ENCODE measurements around the gene NAALADL2.

The NAALADL2 gene

GRCh38 chr3:174821477-174821876 is 37.7 kb upstream of the NAALADL2 start:
- TF ChIP-seq RAD21 (IDR thresholded peaks at IDR 0.05; ENCODE audit: low read depth) (no peak), CEBPB (IDR thresholded peaks at IDR 0.05) (no peak), NFIC (IDR thresholded peaks at IDR 0.05) (no peak), YY1 (IDR thresholded peaks at IDR 0.05; ENCODE audit: low read depth) (no peak), CREB1 (IDR thresholded peaks at IDR 0.05; ENCODE audit: low read depth) (no peak), TAF1 (IDR thresholded peaks at IDR 0.05; ENCODE audit: low read depth) (no peak), TCF12 (IDR thresholded peaks at IDR 0.05; ENCODE audit: low read depth) (no peak), USF1 (IDR thresholded peaks at IDR 0.05) (no peak), ZBTB7A (IDR thresholded peaks at IDR 0.05; ENCODE audit: low read depth) (no peak), EP300 (IDR thresholded peaks at IDR 0.05; ENCODE audit: borderline replicate concordance) (no peak), TEAD4 (IDR thresholded peaks at IDR 0.05) (no peak), EGR1 (IDR thresholded peaks at IDR 0.05) (no peak), FOXM1 (IDR thresholded peaks at IDR 0.05; ENCODE audit: borderline replicate concordance, low read depth) (no peak)
- TF ChIP-seq, protein P1, sequence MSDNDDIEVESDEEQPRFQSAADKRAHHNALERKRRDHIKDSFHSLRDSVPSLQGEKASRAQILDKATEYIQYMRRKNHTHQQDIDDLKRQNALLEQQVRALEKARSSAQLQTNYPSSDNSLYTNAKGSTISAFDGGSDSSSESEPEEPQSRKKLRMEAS (IDR thresholded peaks at IDR 0.05) = no peak
- TF ChIP-seq, protein P2, sequence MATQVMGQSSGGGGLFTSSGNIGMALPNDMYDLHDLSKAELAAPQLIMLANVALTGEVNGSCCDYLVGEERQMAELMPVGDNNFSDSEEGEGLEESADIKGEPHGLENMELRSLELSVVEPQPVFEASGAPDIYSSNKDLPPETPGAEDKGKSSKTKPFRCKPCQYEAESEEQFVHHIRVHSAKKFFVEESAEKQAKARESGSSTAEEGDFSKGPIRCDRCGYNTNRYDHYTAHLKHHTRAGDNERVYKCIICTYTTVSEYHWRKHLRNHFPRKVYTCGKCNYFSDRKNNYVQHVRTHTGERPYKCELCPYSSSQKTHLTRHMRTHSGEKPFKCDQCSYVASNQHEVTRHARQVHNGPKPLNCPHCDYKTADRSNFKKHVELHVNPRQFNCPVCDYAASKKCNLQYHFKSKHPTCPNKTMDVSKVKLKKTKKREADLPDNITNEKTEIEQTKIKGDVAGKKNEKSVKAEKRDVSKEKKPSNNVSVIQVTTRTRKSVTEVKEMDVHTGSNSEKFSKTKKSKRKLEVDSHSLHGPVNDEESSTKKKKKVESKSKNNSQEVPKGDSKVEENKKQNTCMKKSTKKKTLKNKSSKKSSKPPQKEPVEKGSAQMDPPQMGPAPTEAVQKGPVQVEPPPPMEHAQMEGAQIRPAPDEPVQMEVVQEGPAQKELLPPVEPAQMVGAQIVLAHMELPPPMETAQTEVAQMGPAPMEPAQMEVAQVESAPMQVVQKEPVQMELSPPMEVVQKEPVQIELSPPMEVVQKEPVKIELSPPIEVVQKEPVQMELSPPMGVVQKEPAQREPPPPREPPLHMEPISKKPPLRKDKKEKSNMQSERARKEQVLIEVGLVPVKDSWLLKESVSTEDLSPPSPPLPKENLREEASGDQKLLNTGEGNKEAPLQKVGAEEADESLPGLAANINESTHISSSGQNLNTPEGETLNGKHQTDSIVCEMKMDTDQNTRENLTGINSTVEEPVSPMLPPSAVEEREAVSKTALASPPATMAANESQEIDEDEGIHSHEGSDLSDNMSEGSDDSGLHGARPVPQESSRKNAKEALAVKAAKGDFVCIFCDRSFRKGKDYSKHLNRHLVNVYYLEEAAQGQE (IDR thresholded peaks at IDR 0.05; ENCODE audit: low read depth) = no peak

DNA sequence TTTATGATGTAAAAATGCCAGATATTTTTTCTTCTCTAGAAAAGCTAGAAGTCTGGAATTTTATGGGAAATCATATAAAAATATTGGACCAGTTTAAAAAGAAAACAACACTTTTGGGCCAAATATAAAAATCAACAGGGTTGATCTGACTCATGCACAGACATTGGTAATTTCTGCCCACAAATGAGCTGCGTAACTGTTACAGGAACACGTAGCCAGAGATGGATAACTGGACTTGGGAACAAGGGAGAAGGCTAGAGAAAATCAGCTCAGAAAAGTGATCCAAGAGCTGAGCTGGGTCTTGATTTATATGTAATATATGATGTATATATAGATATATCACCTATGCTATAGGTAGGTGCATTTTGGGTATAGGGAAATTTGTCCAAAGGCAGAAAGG is 36.8 kb upstream of the NAALADL2 start:
- no peak for TF ChIP-seq ZBTB7A (IDR thresholded peaks at IDR 0.05; ENCODE audit: low read depth)
- TF ChIP-seq, protein P1 (IDR thresholded peaks at IDR 0.05) = no peak
- TF ChIP-seq NFIC (IDR thresholded peaks at IDR 0.05) = no peak
- no peak for TF ChIP-seq TCF12 (IDR thresholded peaks at IDR 0.05; ENCODE audit: low read depth)
- TF ChIP-seq RAD21 (IDR thresholded peaks at IDR 0.05; ENCODE audit: low read depth) = no peak
- TF ChIP-seq TEAD4 (IDR thresholded peaks at IDR 0.05) = no peak
- no peak for TF ChIP-seq YY1 (IDR thresholded peaks at IDR 0.05; ENCODE audit: low read depth)
- TF ChIP-seq FOXM1 (IDR thresholded peaks at IDR 0.05; ENCODE audit: borderline replicate concordance, low read depth) = no peak
- TF ChIP-seq USF1 (IDR thresholded peaks at IDR 0.05) = no peak
- no peak for TF ChIP-seq TAF1 (IDR thresholded peaks at IDR 0.05; ENCODE audit: low read depth)
- TF ChIP-seq EGR1 (IDR thresholded peaks at IDR 0.05) = no peak
- TF ChIP-seq, protein P2 (IDR thresholded peaks at IDR 0.05; ENCODE audit: low read depth) = no peak
- TF ChIP-seq CEBPB (IDR thresholded peaks at IDR 0.05) = no peak
- TF ChIP-seq EP300 (IDR thresholded peaks at IDR 0.05; ENCODE audit: borderline replicate concordance) = no peak

GRCh38 chr3:174826069-174826468 is 33.1 kb upstream of the NAALADL2 start:
- TF ChIP-seq, protein P2 (IDR thresholded peaks at IDR 0.05; ENCODE audit: low read depth) = peak; percentile 55
- TF ChIP-seq RAD21 (IDR thresholded peaks at IDR 0.05; ENCODE audit: low read depth) = no peak

DNA sequence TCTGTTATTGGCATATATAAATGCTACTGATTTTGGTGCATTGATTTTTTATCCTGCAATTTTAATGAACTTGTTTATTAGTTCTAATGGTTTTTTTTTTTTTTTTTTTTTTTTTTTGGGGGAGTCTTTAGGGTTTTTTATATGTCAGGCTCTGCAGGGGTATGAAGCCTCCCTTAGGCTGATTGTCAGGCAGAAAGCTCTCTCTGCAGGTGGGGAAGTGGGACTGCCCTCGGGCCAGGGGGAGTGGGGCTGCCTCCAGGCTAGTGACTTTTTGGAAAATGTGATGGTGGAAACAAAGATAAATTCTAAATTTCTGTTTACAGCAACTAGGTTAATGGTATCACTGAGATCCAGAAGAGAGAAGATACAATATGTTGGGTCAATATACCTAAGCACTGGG is 14.4 kb upstream of the NAALADL2 start:
- TF ChIP-seq CEBPB (IDR thresholded peaks at IDR 0.05) (no peak), NFIC (IDR thresholded peaks at IDR 0.05) (no peak), EP300 (IDR thresholded peaks at IDR 0.05; ENCODE audit: borderline replicate concordance) (no peak), USF1 (IDR thresholded peaks at IDR 0.05) (no peak), ZBTB7A (IDR thresholded peaks at IDR 0.05; ENCODE audit: low read depth) (no peak), RAD21 (IDR thresholded peaks at IDR 0.05; ENCODE audit: low read depth) (no peak), YY1 (IDR thresholded peaks at IDR 0.05; ENCODE audit: low read depth) (no peak), CREB1 (IDR thresholded peaks at IDR 0.05; ENCODE audit: low read depth) (no peak), TAF1 (IDR thresholded peaks at IDR 0.05; ENCODE audit: low read depth) (no peak), FOXM1 (IDR thresholded peaks at IDR 0.05; ENCODE audit: borderline replicate concordance, low read depth) (no peak), TCF12 (IDR thresholded peaks at IDR 0.05; ENCODE audit: low read depth) (no peak), EGR1 (IDR thresholded peaks at IDR 0.05) (no peak)
- TF ChIP-seq, protein P1 (IDR thresholded peaks at IDR 0.05) = no peak
